ENCODE measurements around the gene YDJC.
A peak's percentile ranks its signal among the peaks of the same experiment; 100 is the strongest.

The YDJC gene

DNA sequence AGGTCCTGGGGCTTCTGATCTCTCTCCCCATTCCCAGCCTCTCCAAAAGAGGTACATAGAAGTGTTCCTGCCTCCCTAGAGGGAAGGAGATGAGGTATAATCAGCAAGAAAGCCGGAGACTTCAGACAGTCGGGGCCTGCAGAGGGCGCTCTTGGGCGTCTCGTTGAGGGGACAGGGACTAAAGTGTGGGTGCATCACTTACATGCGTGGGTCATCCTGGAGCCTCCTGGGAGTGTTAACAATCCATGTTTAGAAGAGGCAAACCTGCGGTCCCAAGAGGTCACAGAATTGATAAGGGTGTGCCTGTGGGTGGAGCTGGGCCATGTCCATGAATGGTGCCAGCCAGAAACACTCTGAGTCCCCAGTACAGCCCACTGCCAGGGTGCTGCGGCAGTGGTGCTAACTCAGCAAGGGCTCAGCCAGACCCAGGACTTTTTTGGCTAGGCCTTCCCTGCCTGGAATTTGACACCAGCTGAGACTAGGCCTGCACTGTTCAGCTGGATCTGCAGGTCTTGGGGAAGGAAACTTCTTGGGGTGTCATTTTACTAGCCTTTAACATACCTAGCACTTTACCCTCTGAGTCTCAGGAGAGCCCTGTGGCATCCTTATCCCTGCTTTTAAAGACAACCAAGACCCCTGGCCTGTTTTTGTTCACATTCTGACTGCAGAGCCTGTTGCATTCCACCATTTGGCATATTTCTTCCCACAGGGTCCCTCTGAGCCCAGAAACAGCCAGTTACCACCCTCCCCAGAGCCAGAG lies 5.5 kb downstream of the YDJC start:
- Histone ChIP-seq H3K27ac (ENCODE audit: low read depth, low read length) (0 out of 2 replicates have a peak overlapping the region, but pooled peaks have one; percentile 19), H3F3A (ENCODE audit: insufficient read depth) (peaks cover 18% of the 10 kb centered on the region), H3K4me2 (ENCODE audit: low read depth, low read length, poor library complexity, severe bottlenecking) (no peak overlapping the region), H4K20me1 (ENCODE audit: low read depth, low read length) (no peaks in the 10 kb centered on the region), H3K9ac (ENCODE audit: low read length) (no peak overlapping the region), H2AFZ (ENCODE audit: low read depth, low read length, severe bottlenecking) (no peak overlapping the region), H3K36me3 (ENCODE audit: low read length) (no peaks in the 10 kb centered on the region), H3K79me2 (ENCODE audit: insufficient read depth, low read length) (peaks cover 17% of the 10 kb centered on the region; the same call in 1 of the 2 replicates), H3K27me3 (ENCODE audit: low read length) (no peaks in the 10 kb centered on the region), H3K4me3 (ENCODE audit: insufficient read depth, low read length, poor library complexity, severe bottlenecking) (no peak overlapping the region), H3K9me2 (replicated peaks; ENCODE audit: insufficient read depth, low read length) (no peaks in the 10 kb centered on the region), H3K9me3 (ENCODE audit: insufficient read depth, low read length) (no peaks in the 10 kb centered on the region)
- TF ChIP-seq EZH2phosphoT487 (conservative IDR thresholded peaks at IDR 0.05; ENCODE audit: low read length): no peak
- TF ChIP-seq, protein P1, sequence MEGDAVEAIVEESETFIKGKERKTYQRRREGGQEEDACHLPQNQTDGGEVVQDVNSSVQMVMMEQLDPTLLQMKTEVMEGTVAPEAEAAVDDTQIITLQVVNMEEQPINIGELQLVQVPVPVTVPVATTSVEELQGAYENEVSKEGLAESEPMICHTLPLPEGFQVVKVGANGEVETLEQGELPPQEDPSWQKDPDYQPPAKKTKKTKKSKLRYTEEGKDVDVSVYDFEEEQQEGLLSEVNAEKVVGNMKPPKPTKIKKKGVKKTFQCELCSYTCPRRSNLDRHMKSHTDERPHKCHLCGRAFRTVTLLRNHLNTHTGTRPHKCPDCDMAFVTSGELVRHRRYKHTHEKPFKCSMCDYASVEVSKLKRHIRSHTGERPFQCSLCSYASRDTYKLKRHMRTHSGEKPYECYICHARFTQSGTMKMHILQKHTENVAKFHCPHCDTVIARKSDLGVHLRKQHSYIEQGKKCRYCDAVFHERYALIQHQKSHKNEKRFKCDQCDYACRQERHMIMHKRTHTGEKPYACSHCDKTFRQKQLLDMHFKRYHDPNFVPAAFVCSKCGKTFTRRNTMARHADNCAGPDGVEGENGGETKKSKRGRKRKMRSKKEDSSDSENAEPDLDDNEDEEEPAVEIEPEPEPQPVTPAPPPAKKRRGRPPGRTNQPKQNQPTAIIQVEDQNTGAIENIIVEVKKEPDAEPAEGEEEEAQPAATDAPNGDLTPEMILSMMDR (IDR thresholded peaks at IDR 0.05; ENCODE audit: insufficient read depth, low read length, poor library complexity, severe bottlenecking): peak; percentile 40

DNA sequence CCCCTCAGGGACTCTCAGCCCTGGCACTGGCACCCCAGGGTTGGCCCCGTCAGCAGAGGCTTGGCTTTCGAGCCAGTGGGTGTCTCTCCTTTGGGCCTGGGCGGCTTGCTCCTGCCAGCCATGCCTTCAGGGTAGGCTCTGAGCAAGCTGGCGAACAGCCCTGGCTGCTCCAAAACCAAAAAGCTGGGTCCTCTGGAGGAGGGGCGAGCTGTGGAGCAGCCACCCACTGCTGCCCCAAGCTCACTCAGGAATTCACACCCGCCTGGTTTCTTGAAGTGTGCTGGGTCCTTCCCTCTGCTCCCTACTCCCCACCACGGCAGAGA lies 6.2 kb downstream of the YDJC start:
- Histone ChIP-seq H3K36me3 (ENCODE audit: low read length) (no peaks in the 10 kb centered on the region), H4K20me1 (ENCODE audit: low read depth, low read length) (no peaks in the 10 kb centered on the region), H3K9ac (ENCODE audit: low read length) (no peak overlapping the region), H3K79me2 (ENCODE audit: insufficient read depth, low read length) (peaks cover 15% of the 10 kb centered on the region; the same call in 1 of the 2 replicates), H3K27ac (ENCODE audit: low read depth, low read length) (no peak overlapping the region), H3K27me3 (ENCODE audit: low read length) (no peaks in the 10 kb centered on the region), H3K9me3 (ENCODE audit: insufficient read depth, low read length) (no peaks in the 10 kb centered on the region), H3K4me3 (ENCODE audit: insufficient read depth, low read length, poor library complexity, severe bottlenecking) (no peak overlapping the region), H2AFZ (ENCODE audit: low read depth, low read length, severe bottlenecking) (no peak overlapping the region), H3F3A (ENCODE audit: insufficient read depth) (peaks cover 18% of the 10 kb centered on the region), H3K9me2 (replicated peaks; ENCODE audit: insufficient read depth, low read length) (no peaks in the 10 kb centered on the region), H3K4me2 (ENCODE audit: low read depth, low read length, poor library complexity, severe bottlenecking) (no peak overlapping the region)
- TF ChIP-seq, protein P1 (IDR thresholded peaks at IDR 0.05; ENCODE audit: insufficient read depth, low read length, poor library complexity, severe bottlenecking): no peak
- TF ChIP-seq EZH2phosphoT487 (conservative IDR thresholded peaks at IDR 0.05; ENCODE audit: low read length): no peak

GRCh38 chr22:21622919-21623647 lies 6.7 kb downstream of the YDJC start:
- no peak overlapping the region for H3K4me2 ChIP-seq (ENCODE audit: low read depth, low read length, poor library complexity, severe bottlenecking)
- H2AFZ ChIP-seq (ENCODE audit: low read depth, low read length, severe bottlenecking): no peak overlapping the region
- no peaks in the 10 kb centered on the region for H3K27me3 ChIP-seq (ENCODE audit: low read length)
- no peak overlapping the region for H3K9ac ChIP-seq (ENCODE audit: low read length)
- H4K20me1 ChIP-seq (ENCODE audit: low read depth, low read length): no peaks in the 10 kb centered on the region
- H3K9me3 ChIP-seq (ENCODE audit: insufficient read depth, low read length): no peaks in the 10 kb centered on the region
- H3F3A ChIP-seq (ENCODE audit: insufficient read depth): peaks cover 18% of the 10 kb centered on the region
- H3K36me3 ChIP-seq (ENCODE audit: low read length): no peaks in the 10 kb centered on the region
- no peaks in the 10 kb centered on the region for H3K9me2 ChIP-seq (replicated peaks; ENCODE audit: insufficient read depth, low read length)
- no peak overlapping the region for H3K4me3 ChIP-seq (ENCODE audit: insufficient read depth, low read length, poor library complexity, severe bottlenecking)
- TF ChIP-seq, protein P1 (IDR thresholded peaks at IDR 0.05; ENCODE audit: insufficient read depth, low read length, poor library complexity, severe bottlenecking): no peak
- TF ChIP-seq EZH2phosphoT487 (conservative IDR thresholded peaks at IDR 0.05; ENCODE audit: low read length): no peak
- no peak overlapping the region for H3K27ac ChIP-seq (ENCODE audit: low read depth, low read length)
- peaks cover 10% of the 10 kb centered on the region; the same call in 1 of the 2 replicates for H3K79me2 ChIP-seq (ENCODE audit: insufficient read depth, low read length)
